Right lobe of liver (tissue), 4 donors: Measurements from ENCODE around the gene ERP27.
A peak's percentile ranks its signal among the peaks of the same experiment; 100 is the strongest.

Experiments used
- POLR2A ChIP-seq: fragments of 450-650 bp; IDR thresholded peaks from one replicate; pipeline ENCODE4 v1.6.1; 2017; ENCODE audit warnings: antibody characterized with exemption, mild to moderate bottlenecking
- TF ChIP-seq, protein P1 (sequence below), 4 donors: fragments of 200-600 bp in 3 of 4; fragments of 450-650 bp in 1 of 4; IDR thresholded peaks; one replicate each; pipeline versions ENCODE4 v1.5.1 to v1.8.0; 2016 to 2022; ENCODE audit warnings: antibody characterized with exemption in 4 of 4, mild to moderate bottlenecking in 2 of 4
- donor health status: DM: no; HTN: no; CAD: no.
- donor health status: DM: no; HTN: no; CAD: no.
- donor health status: DM: no; HTN: yes; CAD: no.

GRCh38 chr12:14961466-14962152, 23.3 kb upstream of the ERP27 start, which contains the start of gene ARHGDIB:
- TF ChIP-seq, protein P1, sequence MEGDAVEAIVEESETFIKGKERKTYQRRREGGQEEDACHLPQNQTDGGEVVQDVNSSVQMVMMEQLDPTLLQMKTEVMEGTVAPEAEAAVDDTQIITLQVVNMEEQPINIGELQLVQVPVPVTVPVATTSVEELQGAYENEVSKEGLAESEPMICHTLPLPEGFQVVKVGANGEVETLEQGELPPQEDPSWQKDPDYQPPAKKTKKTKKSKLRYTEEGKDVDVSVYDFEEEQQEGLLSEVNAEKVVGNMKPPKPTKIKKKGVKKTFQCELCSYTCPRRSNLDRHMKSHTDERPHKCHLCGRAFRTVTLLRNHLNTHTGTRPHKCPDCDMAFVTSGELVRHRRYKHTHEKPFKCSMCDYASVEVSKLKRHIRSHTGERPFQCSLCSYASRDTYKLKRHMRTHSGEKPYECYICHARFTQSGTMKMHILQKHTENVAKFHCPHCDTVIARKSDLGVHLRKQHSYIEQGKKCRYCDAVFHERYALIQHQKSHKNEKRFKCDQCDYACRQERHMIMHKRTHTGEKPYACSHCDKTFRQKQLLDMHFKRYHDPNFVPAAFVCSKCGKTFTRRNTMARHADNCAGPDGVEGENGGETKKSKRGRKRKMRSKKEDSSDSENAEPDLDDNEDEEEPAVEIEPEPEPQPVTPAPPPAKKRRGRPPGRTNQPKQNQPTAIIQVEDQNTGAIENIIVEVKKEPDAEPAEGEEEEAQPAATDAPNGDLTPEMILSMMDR (IDR thresholded peaks at IDR 0.05) = no peak
- peak; percentile 25 for TF ChIP-seq POLR2A
